ENCODE measurements around the gene TRH. TPM values are rescaled to one million over a fixed set of nuclear protein-coding genes. Genes with fewer than 3 reads are reported as not detected.

TRH gene
- total and polyA plus RNA-seq, 9 of the 15 experiments (the other 6 are each of a cell fraction or from before 2014, with no cell fraction given), result not detected

DNA sequence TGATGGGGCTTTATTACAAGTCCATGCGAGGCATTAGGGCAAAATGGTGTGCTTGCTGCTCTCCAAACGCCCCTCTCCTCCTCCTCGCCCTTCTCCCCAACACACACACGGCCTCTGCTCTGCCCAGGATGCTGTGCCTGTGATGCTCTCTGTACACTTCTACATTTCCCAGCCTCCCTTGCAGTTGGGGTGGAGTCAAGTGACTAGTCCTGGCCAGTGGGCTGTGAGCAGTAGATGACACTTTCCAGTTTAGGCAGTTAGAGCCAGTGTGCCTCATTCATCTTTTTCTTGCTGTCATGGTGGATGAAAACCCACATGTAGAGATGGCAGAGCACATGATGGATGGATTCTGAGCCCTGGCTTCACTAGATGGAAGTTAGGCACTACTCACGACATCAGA lies 5.4 kb downstream of the TRH start:
- BruUV-seq (replicated peaks), result no TSS peak
- Histone ChIP-seq H4K20me1 (replicated peaks; ENCODE audit: control insufficient read depth, insufficient read depth, low read length) (no peaks in the 10 kb centered on the region), H2AFZ (ENCODE audit: low read depth, low read length) (no peak overlapping the region), H3K36me3 (ENCODE audit: control insufficient read depth, insufficient read depth, low read length) (no peaks in the 10 kb centered on the region), H3K9me1 (ENCODE audit: control insufficient read depth, insufficient read depth, low read length) (no peaks in the 10 kb centered on the region), H3K4me2 (ENCODE audit: insufficient read depth, low read length) (no peak overlapping the region), H3K27me3 (ENCODE audit: control insufficient read depth in 2 of 2, insufficient read depth in 2 of 2, low read length in 2 of 2) (peaks cover 17 to 73% of the 10 kb centered on the region in 2 experiments; a peak in 4 of 5 replicates), H3K4me3 (no peak overlapping the region), H3K27ac (ENCODE audit: extremely low read depth, low read depth, low read length) (no peak overlapping the region), H3K79me2 (ENCODE audit: control insufficient read depth, insufficient read depth, low read length) (no peaks in the 10 kb centered on the region), H3K9me3 (replicated peaks; ENCODE audit: control insufficient read depth, insufficient read depth, low read depth, low read length) (no peaks in the 10 kb centered on the region), H3K9ac (ENCODE audit: insufficient read depth in 1 of 2, low read depth in 2 of 2, low read length in 2 of 2) (no peak overlapping the region), H3K4me1 (replicated peaks in 1 of 2; ENCODE audit: control insufficient read depth in 2 of 2, insufficient read depth in 2 of 2, low read length in 2 of 2) (peaks cover 0 to 6% of the 10 kb centered on the region in 2 experiments; a peak in 2 of 5 replicates)
- FAIRE-seq (no peak), DNase-seq (ENCODE audit: extremely low read depth in 1 of 4, low spot score in 3 of 4) (no peak), ATAC-seq (no peak)
- in situ Hi-C loops (cut with MboI) (no loop called here), intact Hi-C loops (cut with micrococcal nuclease) (no loop called here)
- WGBS (ENCODE audit: insufficient coverage, low coverage, missing lambda C conversion rate), result 0% methylated on average over 5 of the region's 5 CpGs
- ChIA-PET CTCF (ENCODE audit: low intra/inter-chr PET ratio) (no interaction called here), POLR2A (no interaction called here)
- no peak for TF ChIP-seq NCOA1 (IDR thresholded peaks at IDR 0.05; ENCODE audit: low read depth)
- no peak for TF ChIP-seq ZBTB40 (IDR thresholded peaks at IDR 0.05)
- TF ChIP-seq ZBTB40 (CRISPR knock-in tag; IDR thresholded peaks at IDR 0.05), result no peak
- no peak for TF ChIP-seq CBX3 (IDR thresholded peaks at IDR 0.05; ENCODE audit: borderline replicate concordance in 1 of 2, low read length in 2 of 2)
- no peak for TF ChIP-seq POLR2AphosphoS5 (IDR thresholded peaks at IDR 0.05; ENCODE audit: control insufficient read depth, insufficient read depth, low read depth, low read length)
- TF ChIP-seq POLR2H (tag; IDR thresholded peaks at IDR 0.05; ENCODE audit: low read depth), result no peak
- TF ChIP-seq ZNF764 (CRISPR knock-in tag; IDR thresholded peaks at IDR 0.05; ENCODE audit: low read depth), result no peak
- TF ChIP-seq ZFPM2 (CRISPR knock-in tag; IDR thresholded peaks at IDR 0.05), result no peak
- TF ChIP-seq ZNF146 (CRISPR knock-in tag; IDR thresholded peaks at IDR 0.05; ENCODE audit: unreplicated experiment), result no peak
- TF ChIP-seq DPF2 (IDR thresholded peaks at IDR 0.05), result no peak

Data from K562 (cell line).